HCT116 (cell line): ENCODE measurements around the gene EIF4EBP3. TPM values are rescaled to one million over a fixed set of nuclear protein-coding genes. Genes with fewer than 3 reads are reported as not detected.

Source experiments
- ATAC-seq: fragments of 200-7000 bp; cut with Tn5 transposase; 2 replicates; pipeline ENCODE4 v1.9.1; 2020; ENCODE audit warnings: mild to moderate bottlenecking, moderate library complexity
- BruUV-seq: library from RNA; stranded (reverse); fragments of 400-500 nt; replicated peaks from 2 replicates; lab custom pipeline; 2021; lab: Mats Ljungman, UMichigan
- CTCF ChIA-PET: fragments of 300-600 bp; sonication (Branson Sonifier 250); formaldehyde crosslinking; loops from one replicate; lab custom pipeline; 2021; ENCODE audit warnings: antibody characterized with exemption; lab: Charles Lee
- POLR2A ChIA-PET: fragments of 300-600, 350-600 bp; sonication (Branson Sonifier 250); formaldehyde crosslinking; loops from one replicate; lab custom pipeline; 2021; ENCODE audit warnings: antibody characterized with exemption; lab: Charles Lee
- RAD21 ChIA-PET, 2 experiments: fragments of 300-600 bp; sonication (Branson Sonifier 250); formaldehyde crosslinking; loops; one replicate each; lab custom pipeline; 2023; ENCODE audit warnings: low total read pairs in 2 of 2; ENCODE audit not compliant: uncharacterized antibody in 2 of 2, unreplicated experiment in 2 of 2, low non-redundant PET in 1 of 2; lab: Charles Lee
- DNase-seq: peaks from one replicate; pipeline ENCODE4 v3.0.0-alpha.2; 2010; ENCODE audit warnings: low read depth, low spot score
- H2AFZ ChIP-seq: fragments of 200-600 bp; shearing (Covaris generic), sonication (generic); 2 replicates; pipeline ENCODE4 v1.6.1; 2017; ENCODE audit warnings: low read depth, mixed run types, mixed read lengths, antibody characterized with exemption, low read length; ENCODE audit not compliant: poor library complexity, severe bottlenecking
- H3K27ac ChIP-seq: 2 replicates; pipeline ENCODE4 v1.5.1; 2012; ENCODE audit warnings: low read depth, low read length
- H3K27me3 ChIP-seq: fragments of 200-600 bp; sonication (generic); 2 replicates; pipeline ENCODE4 v1.6.1; 2016; ENCODE audit warnings: mixed run types, low read length, mixed read lengths; ENCODE audit not compliant: insufficient read depth
- H3K36me3 ChIP-seq, 2 experiments: fragments of 200-500 bp in 1 of 2; fragments of 200-600 bp in 1 of 2; sonication (Bioruptor generic) in 1 of 2; sonication (generic) in 1 of 2; 2 replicates each; pipeline versions ENCODE4 v1.5.1 to v1.6.1; 2014 to 2016; ENCODE audit warnings: low read length in 2 of 2, inconsistent platforms in 1 of 2, mixed read lengths in 1 of 2, mixed run types in 1 of 2; ENCODE audit not compliant: insufficient read depth in 2 of 2, control insufficient read depth in 1 of 2
- H3K4me1 ChIP-seq, 2 experiments: fragments of 200-600 bp in 1 of 2; sonication (generic) in 1 of 2; 2 replicates each; pipeline versions ENCODE4 v1.5.1 to v1.6.1; 2012 to 2017; ENCODE audit warnings: low read length in 2 of 2, inconsistent platforms in 1 of 2, mild to moderate bottlenecking in 1 of 2, mixed read lengths in 1 of 2, mixed run types in 1 of 2, moderate library complexity in 1 of 2; ENCODE audit not compliant: insufficient read depth in 2 of 2, control insufficient read depth in 1 of 2
- H3K4me2 ChIP-seq: fragments of 200-600 bp; sonication (generic); 2 replicates; pipeline ENCODE4 v1.6.1; 2017; ENCODE audit warnings: mixed run types, low read length, mixed read lengths
- H3K4me3 ChIP-seq, 2 experiments: fragments of 200-600 bp in 1 of 2; sonication (generic) in 1 of 2; replicated peaks in 1 of 2; 2 replicates each; pipeline ENCODE4 v1.5.1; 2011 to 2016; ENCODE audit warnings: low read length in 2 of 2, control low read depth in 1 of 2, low read depth in 1 of 2, mild to moderate bottlenecking in 1 of 2, mixed read lengths in 1 of 2, mixed run types in 1 of 2
- H3K79me2 ChIP-seq: fragments of 200-600 bp; sonication (generic); 2 replicates; pipeline ENCODE4 v1.6.1; 2017; ENCODE audit warnings: mild to moderate bottlenecking, mixed run types, low read length, moderate library complexity, mixed read lengths; ENCODE audit not compliant: insufficient read depth
- H3K9ac ChIP-seq: fragments of 200-600 bp; sonication (generic); 2 replicates; pipeline ENCODE4 v1.6.1; 2016; ENCODE audit warnings: low read length, mixed read lengths
- H3K9me2 ChIP-seq: fragments of 200-600 bp; sonication (generic), shearing (Covaris generic); 2 replicates; pipeline ENCODE4 v1.6.1; 2017; ENCODE audit warnings: mixed run types, mild to moderate bottlenecking, moderate library complexity; ENCODE audit not compliant: insufficient read depth
- H3K9me3 ChIP-seq, 2 experiments: fragments of 200-500 bp in 1 of 2; fragments of 200-600 bp in 1 of 2; sonication (Bioruptor generic) in 1 of 2; sonication (generic) in 1 of 2; 2 replicates each; pipeline ENCODE4 v1.6.1; 2014 to 2017; ENCODE audit warnings: low read length in 2 of 2, mixed read lengths in 2 of 2, inconsistent platforms in 1 of 2, low read depth in 1 of 2, mild to moderate bottlenecking in 1 of 2, mixed run types in 1 of 2, moderate library complexity in 1 of 2; ENCODE audit not compliant: control insufficient read depth in 1 of 2, insufficient read depth in 1 of 2
- H4K20me1 ChIP-seq: fragments of 200-600 bp; sonication (generic), shearing (Covaris generic); 2 replicates; pipeline ENCODE4 v1.6.1; 2017; ENCODE audit warnings: mixed run types, mild to moderate bottlenecking, moderate library complexity; ENCODE audit not compliant: insufficient read depth
- ELF1 ChIP-seq: IDR thresholded peaks from 2 replicates; pipeline ENCODE4 v1.6.1; 2012; ENCODE audit warnings: low read depth, borderline replicate concordance
- EZH2phosphoT487 ChIP-seq: fragments of 200-600 bp; IDR thresholded peaks from 2 replicates; pipeline ENCODE4 v1.6.1; 2018; ENCODE audit warnings: antibody characterized with exemption, borderline replicate concordance
- JUND ChIP-seq: IDR thresholded peaks from 2 replicates; pipeline ENCODE4 v1.6.1; 2012
- POLR2A ChIP-seq: IDR thresholded peaks from 2 replicates; pipeline ENCODE4 v1.7.0; 2011; ENCODE audit warnings: borderline replicate concordance; ENCODE audit not compliant: insufficient read depth, insufficient read length; ENCODE audit errors: extremely low read depth
- RAD21 ChIP-seq: IDR thresholded peaks from 2 replicates; pipeline ENCODE4 v1.6.1; 2012; ENCODE audit warnings: low read depth, mild to moderate bottlenecking
- SIN3A ChIP-seq: IDR thresholded peaks from 2 replicates; pipeline ENCODE4 v1.6.1; 2012; ENCODE audit warnings: low read depth
- SP1 ChIP-seq: IDR thresholded peaks from 2 replicates; pipeline ENCODE4 v1.6.1; 2012; ENCODE audit warnings: low read depth
- SRF ChIP-seq: IDR thresholded peaks from 2 replicates; pipeline ENCODE4 v1.6.1; 2012; ENCODE audit warnings: low read depth
- ZFX ChIP-seq: fragments of 450-650 bp; IDR thresholded peaks from 2 replicates; pipeline ENCODE4 v1.6.1; 2017
- ZNF274 ChIP-seq: fragments of 200-500 bp; sonication (Bioruptor generic); IDR thresholded peaks from 2 replicates; pipeline ENCODE4 v1.6.1; 2014; ENCODE audit warnings: mild to moderate bottlenecking, low read depth, low read length, inconsistent platforms
- intact Hi-C: fragments of 100-400 bp; cut with micrococcal nuclease; formaldehyde crosslinking; loops from 2 replicates; pipeline ENCODE4 v1.10.0; 2022
- microRNA-seq: library from miRNA; unstranded; fragments of <30 nt; microRNA quantifications from one replicate; pipeline ENCODE4, GENCODE V29; 2016; ENCODE audit warnings: borderline number of aligned reads
- total RNA-seq: library from RNA; stranded (reverse); gene quantifications from one replicate; pipeline ENCODE4 v1.2.1, GENCODE V29; 2021; ENCODE audit not compliant: unreplicated experiment
- TF ChIP-seq, protein P1 (sequence below): IDR thresholded peaks from 2 replicates; pipeline ENCODE4 v1.6.1; 2012; ENCODE audit warnings: low read depth
- TF ChIP-seq, protein P2 (sequence below), 3 experiments: fragments of 200-600 bp in 1 of 3; sonication (generic) in 1 of 3; IDR thresholded peaks in 2 of 3; conservative IDR thresholded peaks in 1 of 3; 2 replicates each; pipeline ENCODE4 v1.5.1; 2012 to 2017; ENCODE audit warnings: low read depth in 2 of 3, low read length in 2 of 3, antibody characterized with exemption in 1 of 3, borderline replicate concordance in 1 of 3, control low read depth in 1 of 3, mild to moderate bottlenecking in 1 of 3, mixed read lengths in 1 of 3, mixed run types in 1 of 3, moderate library complexity in 1 of 3; ENCODE audit not compliant: insufficient read depth in 1 of 3
- TF ChIP-seq, protein P3 (sequence below): IDR thresholded peaks from 2 replicates; pipeline ENCODE4 v1.6.1; 2012

The EIF4EBP3 gene
- total RNA-seq, 1 experiment from 2014 or later, result 6.0 TPM

DNA sequence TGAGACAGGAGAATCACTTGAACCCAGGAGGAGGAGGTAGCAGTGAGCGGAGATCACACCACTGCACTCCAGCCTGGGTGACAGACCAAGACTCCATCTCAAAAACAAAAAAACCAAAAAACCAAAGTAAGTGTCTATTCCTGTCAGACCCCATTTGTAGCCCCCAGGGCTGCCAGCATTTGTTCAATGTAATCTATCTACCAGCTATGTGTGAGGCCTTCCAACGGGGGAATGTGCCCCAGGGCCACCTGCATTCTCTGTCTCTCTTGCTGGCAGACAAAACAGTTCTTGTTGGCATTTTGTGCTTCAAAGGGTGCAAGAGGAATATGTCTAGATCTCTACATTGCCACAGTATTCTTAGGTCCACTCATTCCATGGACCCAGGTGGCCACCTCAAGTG lies 51.4 kb downstream of the EIF4EBP3 start:
- no peak overlapping the region for H3K4me3 ChIP-seq
- no peaks in the 10 kb centered on the region for H3K9me2 ChIP-seq
- H3K79me2 ChIP-seq, result no peaks in the 10 kb centered on the region
- no peak for ATAC-seq
- H3K9me3 ChIP-seq, result no peaks in the 10 kb centered on the region
- POLR2A ChIA-PET, result no interaction called here
- RAD21 ChIA-PET, result no interaction called here
- no peak overlapping the region for H3K27ac ChIP-seq
- H3K36me3 ChIP-seq, result no peaks in the 10 kb centered on the region
- intact Hi-C loops, result no loop called here
- CTCF ChIA-PET, result no interaction called here
- TF ChIP-seq EZH2phosphoT487, result no peak
- TF ChIP-seq, protein P1, sequence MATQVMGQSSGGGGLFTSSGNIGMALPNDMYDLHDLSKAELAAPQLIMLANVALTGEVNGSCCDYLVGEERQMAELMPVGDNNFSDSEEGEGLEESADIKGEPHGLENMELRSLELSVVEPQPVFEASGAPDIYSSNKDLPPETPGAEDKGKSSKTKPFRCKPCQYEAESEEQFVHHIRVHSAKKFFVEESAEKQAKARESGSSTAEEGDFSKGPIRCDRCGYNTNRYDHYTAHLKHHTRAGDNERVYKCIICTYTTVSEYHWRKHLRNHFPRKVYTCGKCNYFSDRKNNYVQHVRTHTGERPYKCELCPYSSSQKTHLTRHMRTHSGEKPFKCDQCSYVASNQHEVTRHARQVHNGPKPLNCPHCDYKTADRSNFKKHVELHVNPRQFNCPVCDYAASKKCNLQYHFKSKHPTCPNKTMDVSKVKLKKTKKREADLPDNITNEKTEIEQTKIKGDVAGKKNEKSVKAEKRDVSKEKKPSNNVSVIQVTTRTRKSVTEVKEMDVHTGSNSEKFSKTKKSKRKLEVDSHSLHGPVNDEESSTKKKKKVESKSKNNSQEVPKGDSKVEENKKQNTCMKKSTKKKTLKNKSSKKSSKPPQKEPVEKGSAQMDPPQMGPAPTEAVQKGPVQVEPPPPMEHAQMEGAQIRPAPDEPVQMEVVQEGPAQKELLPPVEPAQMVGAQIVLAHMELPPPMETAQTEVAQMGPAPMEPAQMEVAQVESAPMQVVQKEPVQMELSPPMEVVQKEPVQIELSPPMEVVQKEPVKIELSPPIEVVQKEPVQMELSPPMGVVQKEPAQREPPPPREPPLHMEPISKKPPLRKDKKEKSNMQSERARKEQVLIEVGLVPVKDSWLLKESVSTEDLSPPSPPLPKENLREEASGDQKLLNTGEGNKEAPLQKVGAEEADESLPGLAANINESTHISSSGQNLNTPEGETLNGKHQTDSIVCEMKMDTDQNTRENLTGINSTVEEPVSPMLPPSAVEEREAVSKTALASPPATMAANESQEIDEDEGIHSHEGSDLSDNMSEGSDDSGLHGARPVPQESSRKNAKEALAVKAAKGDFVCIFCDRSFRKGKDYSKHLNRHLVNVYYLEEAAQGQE, result no peak
- no peak for TF ChIP-seq SRF
- TF ChIP-seq, protein P2, sequence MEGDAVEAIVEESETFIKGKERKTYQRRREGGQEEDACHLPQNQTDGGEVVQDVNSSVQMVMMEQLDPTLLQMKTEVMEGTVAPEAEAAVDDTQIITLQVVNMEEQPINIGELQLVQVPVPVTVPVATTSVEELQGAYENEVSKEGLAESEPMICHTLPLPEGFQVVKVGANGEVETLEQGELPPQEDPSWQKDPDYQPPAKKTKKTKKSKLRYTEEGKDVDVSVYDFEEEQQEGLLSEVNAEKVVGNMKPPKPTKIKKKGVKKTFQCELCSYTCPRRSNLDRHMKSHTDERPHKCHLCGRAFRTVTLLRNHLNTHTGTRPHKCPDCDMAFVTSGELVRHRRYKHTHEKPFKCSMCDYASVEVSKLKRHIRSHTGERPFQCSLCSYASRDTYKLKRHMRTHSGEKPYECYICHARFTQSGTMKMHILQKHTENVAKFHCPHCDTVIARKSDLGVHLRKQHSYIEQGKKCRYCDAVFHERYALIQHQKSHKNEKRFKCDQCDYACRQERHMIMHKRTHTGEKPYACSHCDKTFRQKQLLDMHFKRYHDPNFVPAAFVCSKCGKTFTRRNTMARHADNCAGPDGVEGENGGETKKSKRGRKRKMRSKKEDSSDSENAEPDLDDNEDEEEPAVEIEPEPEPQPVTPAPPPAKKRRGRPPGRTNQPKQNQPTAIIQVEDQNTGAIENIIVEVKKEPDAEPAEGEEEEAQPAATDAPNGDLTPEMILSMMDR (IDR thresholded peaks at IDR 0.05 in 2 of 3, conservative IDR thresholded peaks at IDR 0.05 in 1 of 3; ENCODE audit: borderline replicate concordance in 1 of 3, insufficient read depth in 1 of 3, low read depth in 2 of 3, low read length in 2 of 3), result no peak
- TF ChIP-seq ZFX, result no peak
- TF ChIP-seq, protein P3, sequence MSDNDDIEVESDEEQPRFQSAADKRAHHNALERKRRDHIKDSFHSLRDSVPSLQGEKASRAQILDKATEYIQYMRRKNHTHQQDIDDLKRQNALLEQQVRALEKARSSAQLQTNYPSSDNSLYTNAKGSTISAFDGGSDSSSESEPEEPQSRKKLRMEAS, result no peak
- no peak for TF ChIP-seq JUND
- no peak for TF ChIP-seq SIN3A
- no peak for TF ChIP-seq SP1
- no peak for TF ChIP-seq POLR2A
- TF ChIP-seq ZNF274, result no peak
- no peak for TF ChIP-seq ELF1
- TF ChIP-seq RAD21, result no peak
- H2AFZ ChIP-seq, result no peak overlapping the region
- no peaks in the 10 kb centered on the region for H3K4me1 ChIP-seq
- H4K20me1 ChIP-seq, result no peaks in the 10 kb centered on the region
- H3K27me3 ChIP-seq, result no peaks in the 10 kb centered on the region
- H3K9ac ChIP-seq, result no peak overlapping the region
- H3K4me2 ChIP-seq, result no peak overlapping the region
- BruUV-seq, result no TSS peak
- no peak for DNase-seq

Small RNA genes within 50 kb of the gene (microRNA-seq; reads per million reads assigned to microRNA genes)
- gene MIR6831, result not detected

Other genes with a start within 250 kb of the EIF4EBP3 start
- gene PFDN1, start 244.6 kb upstream of the EIF4EBP3 start, total RNA-seq, result 48.9 TPM
- 12.3 TPM for gene HBEGF, start 201.1 kb upstream of the EIF4EBP3 start, total RNA-seq
- 0.49 TPM for gene SLC4A9, start 187.5 kb upstream of the EIF4EBP3 start, total RNA-seq
- gene ANKHD1, start 145.8 kb upstream of the EIF4EBP3 start, total RNA-seq, result 80.8 TPM
- gene SRA1, start 9.8 kb downstream of the EIF4EBP3 start, total RNA-seq, result 41.7 TPM
- 28.4 TPM for gene APBB3, start 16.9 kb downstream of the EIF4EBP3 start, total RNA-seq
- 37.5 TPM for gene SLC35A4, start 17.2 kb downstream of the EIF4EBP3 start, total RNA-seq
- gene CD14, start 85.5 kb downstream of the EIF4EBP3 start, total RNA-seq, result 0.42 TPM
- 28.0 TPM for gene TMCO6, start 91.8 kb downstream of the EIF4EBP3 start, total RNA-seq
- 68.3 TPM for gene NDUFA2, start 100.0 kb downstream of the EIF4EBP3 start, total RNA-seq
- gene IK, start 100.2 kb downstream of the EIF4EBP3 start, total RNA-seq, result 96.6 TPM
- gene WDR55, start 117.2 kb downstream of the EIF4EBP3 start, total RNA-seq, result 37.2 TPM
- 2.3 TPM for gene DND1, start 125.9 kb downstream of the EIF4EBP3 start, total RNA-seq
- 91.1 TPM for gene HARS1, start 143.7 kb downstream of the EIF4EBP3 start, total RNA-seq
- 38.8 TPM for gene HARS2, start 143.8 kb downstream of the EIF4EBP3 start, total RNA-seq
- gene ZMAT2, start 152.8 kb downstream of the EIF4EBP3 start, total RNA-seq, result 55.3 TPM
- gene PCDHA1, start 238.5 kb downstream of the EIF4EBP3 start, total RNA-seq, result not detected
- gene PCDHA2, start 247.2 kb downstream of the EIF4EBP3 start, total RNA-seq, result not detected